Measurements from ENCODE around the gene RBM6. TPM values are rescaled to one million over a fixed set of nuclear protein-coding genes. Genes with fewer than 3 reads are reported as not detected.

RBM6 gene
- total RNA-seq, 1 experiment from 2014 or later: 118 TPM

DNA sequence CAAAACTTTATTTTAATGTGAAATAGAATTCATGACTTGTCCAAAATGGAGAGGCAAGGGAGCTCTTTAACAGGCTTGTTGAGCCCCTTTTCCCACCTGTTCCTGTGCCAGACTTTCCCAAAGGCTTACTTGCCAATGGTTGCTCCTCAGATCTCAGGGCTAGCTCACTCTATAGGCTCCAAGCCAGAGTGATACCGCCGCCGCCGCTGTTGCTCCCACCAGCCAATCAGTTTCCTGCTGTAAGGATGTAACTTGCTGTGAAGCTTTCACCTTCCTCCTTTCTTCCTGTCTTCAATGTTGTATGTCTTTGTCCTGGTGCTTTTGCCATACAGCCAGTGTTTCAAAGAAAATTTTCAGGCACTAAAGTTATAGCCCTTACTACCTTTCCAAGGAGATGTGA is 107.5 kb downstream of the RBM6 start (continued):
- TF ChIP-seq, protein P1, sequence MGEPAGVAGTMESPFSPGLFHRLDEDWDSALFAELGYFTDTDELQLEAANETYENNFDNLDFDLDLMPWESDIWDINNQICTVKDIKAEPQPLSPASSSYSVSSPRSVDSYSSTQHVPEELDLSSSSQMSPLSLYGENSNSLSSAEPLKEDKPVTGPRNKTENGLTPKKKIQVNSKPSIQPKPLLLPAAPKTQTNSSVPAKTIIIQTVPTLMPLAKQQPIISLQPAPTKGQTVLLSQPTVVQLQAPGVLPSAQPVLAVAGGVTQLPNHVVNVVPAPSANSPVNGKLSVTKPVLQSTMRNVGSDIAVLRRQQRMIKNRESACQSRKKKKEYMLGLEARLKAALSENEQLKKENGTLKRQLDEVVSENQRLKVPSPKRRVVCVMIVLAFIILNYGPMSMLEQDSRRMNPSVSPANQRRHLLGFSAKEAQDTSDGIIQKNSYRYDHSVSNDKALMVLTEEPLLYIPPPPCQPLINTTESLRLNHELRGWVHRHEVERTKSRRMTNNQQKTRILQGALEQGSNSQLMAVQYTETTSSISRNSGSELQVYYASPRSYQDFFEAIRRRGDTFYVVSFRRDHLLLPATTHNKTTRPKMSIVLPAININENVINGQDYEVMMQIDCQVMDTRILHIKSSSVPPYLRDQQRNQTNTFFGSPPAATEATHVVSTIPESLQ (CRISPR knock-in tag; IDR thresholded peaks at IDR 0.05): no peak
- TF ChIP-seq MXD4 (CRISPR knock-in tag; IDR thresholded peaks at IDR 0.05; ENCODE audit: borderline replicate concordance) (no peak), ZNF396 (CRISPR knock-in tag; IDR thresholded peaks at IDR 0.05; ENCODE audit: borderline replicate concordance) (no peak), ZNF138 (CRISPR knock-in tag; conservative IDR thresholded peaks at IDR 0.05) (no peak)
- TF ChIP-seq, protein P2, sequence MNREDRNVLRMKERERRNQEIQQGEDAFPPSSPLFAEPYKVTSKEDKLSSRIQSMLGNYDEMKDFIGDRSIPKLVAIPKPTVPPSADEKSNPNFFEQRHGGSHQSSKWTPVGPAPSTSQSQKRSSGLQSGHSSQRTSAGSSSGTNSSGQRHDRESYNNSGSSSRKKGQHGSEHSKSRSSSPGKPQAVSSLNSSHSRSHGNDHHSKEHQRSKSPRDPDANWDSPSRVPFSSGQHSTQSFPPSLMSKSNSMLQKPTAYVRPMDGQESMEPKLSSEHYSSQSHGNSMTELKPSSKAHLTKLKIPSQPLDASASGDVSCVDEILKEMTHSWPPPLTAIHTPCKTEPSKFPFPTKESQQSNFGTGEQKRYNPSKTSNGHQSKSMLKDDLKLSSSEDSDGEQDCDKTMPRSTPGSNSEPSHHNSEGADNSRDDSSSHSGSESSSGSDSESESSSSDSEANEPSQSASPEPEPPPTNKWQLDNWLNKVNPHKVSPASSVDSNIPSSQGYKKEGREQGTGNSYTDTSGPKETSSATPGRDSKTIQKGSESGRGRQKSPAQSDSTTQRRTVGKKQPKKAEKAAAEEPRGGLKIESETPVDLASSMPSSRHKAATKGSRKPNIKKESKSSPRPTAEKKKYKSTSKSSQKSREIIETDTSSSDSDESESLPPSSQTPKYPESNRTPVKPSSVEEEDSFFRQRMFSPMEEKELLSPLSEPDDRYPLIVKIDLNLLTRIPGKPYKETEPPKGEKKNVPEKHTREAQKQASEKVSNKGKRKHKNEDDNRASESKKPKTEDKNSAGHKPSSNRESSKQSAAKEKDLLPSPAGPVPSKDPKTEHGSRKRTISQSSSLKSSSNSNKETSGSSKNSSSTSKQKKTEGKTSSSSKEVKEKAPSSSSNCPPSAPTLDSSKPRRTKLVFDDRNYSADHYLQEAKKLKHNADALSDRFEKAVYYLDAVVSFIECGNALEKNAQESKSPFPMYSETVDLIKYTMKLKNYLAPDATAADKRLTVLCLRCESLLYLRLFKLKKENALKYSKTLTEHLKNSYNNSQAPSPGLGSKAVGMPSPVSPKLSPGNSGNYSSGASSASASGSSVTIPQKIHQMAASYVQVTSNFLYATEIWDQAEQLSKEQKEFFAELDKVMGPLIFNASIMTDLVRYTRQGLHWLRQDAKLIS (CRISPR knock-in tag; IDR thresholded peaks at IDR 0.05; ENCODE audit: borderline replicate concordance): no peak
- TF ChIP-seq, protein P3, sequence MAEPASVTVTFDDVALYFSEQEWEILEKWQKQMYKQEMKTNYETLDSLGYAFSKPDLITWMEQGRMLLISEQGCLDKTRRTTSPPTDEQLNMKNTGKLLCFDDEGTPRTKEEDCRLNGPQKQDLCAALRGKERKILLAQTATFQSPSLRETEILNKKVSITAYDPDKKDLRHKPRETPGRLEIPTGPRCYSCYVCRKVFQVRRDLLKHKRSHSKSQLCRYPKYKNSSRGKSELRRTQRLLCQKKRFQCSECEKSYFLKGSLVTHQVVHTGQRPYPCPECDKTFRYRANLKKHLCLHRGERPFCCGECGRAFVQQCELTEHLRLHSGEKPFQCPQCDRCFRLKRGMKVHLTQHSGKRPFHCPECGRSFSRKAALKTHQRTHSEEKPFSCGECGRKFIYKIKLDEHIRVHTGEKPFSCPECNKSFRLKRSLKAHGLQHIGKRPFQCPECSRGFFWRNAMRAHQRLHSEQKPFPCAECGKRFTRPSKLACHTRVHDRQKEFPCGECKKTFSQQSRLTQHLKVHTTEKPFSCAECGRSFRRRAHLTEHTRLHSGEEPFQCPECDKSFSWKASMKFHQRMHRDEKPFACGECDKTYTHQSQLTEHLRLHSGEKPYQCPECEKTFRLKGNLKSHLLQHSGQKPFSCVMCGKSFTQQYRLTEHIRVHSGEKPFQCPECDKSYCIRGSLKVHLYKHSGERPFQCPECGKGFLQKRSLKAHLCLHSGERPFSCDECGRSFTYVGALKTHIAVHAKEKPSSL (CRISPR knock-in tag; conservative IDR thresholded peaks at IDR 0.05): no peak

DNA sequence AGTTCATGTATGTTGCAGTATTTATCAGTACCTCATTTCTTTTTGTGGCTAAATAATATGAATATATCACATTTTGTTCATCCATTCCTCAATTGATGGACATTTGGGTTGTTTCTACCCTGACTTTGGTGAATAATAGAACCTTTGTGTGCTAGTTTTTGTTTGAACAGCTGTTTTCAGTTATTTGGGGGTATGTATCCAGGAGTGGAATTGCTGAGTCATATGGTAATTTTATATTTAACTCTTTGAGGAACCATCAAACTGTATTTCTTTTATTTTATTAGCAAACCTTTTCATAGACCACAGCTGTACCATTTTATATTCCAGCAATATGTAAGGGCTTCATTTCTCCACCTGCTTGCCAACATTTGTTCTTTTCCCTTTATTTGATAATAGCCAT is 110.4 kb downstream of the RBM6 start:
- ATAC-seq (no peak), DNase-seq (ENCODE audit: low spot score) (no peak)
- H3K27me3 Mint-ChIP-seq (ENCODE audit: low read depth): no peaks in the 10 kb centered on the region
- no peaks in the 10 kb centered on the region for H3K4me1 Mint-ChIP-seq
- POLR2A ChIA-PET: interaction anchor here (0.7 kb wide), 1 partner anchor 57 kb away, joined by 7 read pairs; no protein-coding TSS in a partner anchor
- H3K4me3 Mint-ChIP-seq: no peak overlapping the region
- no peaks in the 10 kb centered on the region for H3K9me3 Mint-ChIP-seq
- peaks cover 37% of the 10 kb centered on the region for H3K36me3 Mint-ChIP-seq
- no peak overlapping the region for H3K27ac Mint-ChIP-seq
- CTCF ChIA-PET: interaction anchor here (1.4 kb wide), 1 partner anchor 120 kb away, joined by 4 read pairs; no protein-coding TSS in a partner anchor
- no peak for TF ChIP-seq ZNF219 (CRISPR knock-in tag; IDR thresholded peaks at IDR 0.05; ENCODE audit: borderline replicate concordance)
- no peak for TF ChIP-seq NFE2L1 (CRISPR knock-in tag; IDR thresholded peaks at IDR 0.05)
- TF ChIP-seq, protein P4, sequence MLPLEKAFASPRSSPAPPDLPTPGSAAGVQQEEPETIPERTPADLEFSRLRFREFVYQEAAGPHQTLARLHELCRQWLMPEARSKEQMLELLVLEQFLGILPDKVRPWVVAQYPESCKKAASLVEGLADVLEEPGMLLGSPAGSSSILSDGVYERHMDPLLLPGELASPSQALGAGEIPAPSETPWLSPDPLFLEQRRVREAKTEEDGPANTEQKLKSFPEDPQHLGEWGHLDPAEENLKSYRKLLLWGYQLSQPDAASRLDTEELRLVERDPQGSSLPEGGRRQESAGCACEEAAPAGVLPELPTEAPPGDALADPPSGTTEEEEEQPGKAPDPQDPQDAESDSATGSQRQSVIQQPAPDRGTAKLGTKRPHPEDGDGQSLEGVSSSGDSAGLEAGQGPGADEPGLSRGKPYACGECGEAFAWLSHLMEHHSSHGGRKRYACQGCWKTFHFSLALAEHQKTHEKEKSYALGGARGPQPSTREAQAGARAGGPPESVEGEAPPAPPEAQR (CRISPR knock-in tag; IDR thresholded peaks at IDR 0.05): no peak
- TF ChIP-seq, protein P1 (CRISPR knock-in tag; IDR thresholded peaks at IDR 0.05): no peak
- no peak for TF ChIP-seq ZNF232 (CRISPR knock-in tag; IDR thresholded peaks at IDR 0.05)
- no peak for TF ChIP-seq TEAD4 (CRISPR knock-in tag; IDR thresholded peaks at IDR 0.05)
- TF ChIP-seq GABPB1 (CRISPR knock-in tag; IDR thresholded peaks at IDR 0.05): no peak
- TF ChIP-seq, protein P5, sequence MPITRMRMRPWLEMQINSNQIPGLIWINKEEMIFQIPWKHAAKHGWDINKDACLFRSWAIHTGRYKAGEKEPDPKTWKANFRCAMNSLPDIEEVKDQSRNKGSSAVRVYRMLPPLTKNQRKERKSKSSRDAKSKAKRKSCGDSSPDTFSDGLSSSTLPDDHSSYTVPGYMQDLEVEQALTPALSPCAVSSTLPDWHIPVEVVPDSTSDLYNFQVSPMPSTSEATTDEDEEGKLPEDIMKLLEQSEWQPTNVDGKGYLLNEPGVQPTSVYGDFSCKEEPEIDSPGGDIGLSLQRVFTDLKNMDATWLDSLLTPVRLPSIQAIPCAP (CRISPR knock-in tag; IDR thresholded peaks at IDR 0.05): no peak
- no peak for TF ChIP-seq NR1H2 (CRISPR knock-in tag; IDR thresholded peaks at IDR 0.05)
- no peak for TF ChIP-seq ESRRA (CRISPR knock-in tag; IDR thresholded peaks at IDR 0.05; ENCODE audit: borderline replicate concordance)
- no peak for TF ChIP-seq SMAD3 (CRISPR knock-in tag; IDR thresholded peaks at IDR 0.05; ENCODE audit: borderline replicate concordance)
- TF ChIP-seq, protein P6, sequence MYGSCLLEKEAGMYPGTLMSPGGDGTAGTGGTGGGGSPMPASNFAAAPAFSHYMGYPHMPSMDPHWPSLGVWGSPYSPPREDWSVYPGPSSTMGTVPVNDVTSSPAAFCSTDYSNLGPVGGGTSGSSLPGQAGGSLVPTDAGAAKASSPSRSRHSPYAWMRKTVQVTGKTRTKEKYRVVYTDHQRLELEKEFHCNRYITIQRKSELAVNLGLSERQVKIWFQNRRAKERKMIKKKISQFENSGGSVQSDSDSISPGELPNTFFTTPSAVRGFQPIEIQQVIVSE (CRISPR knock-in tag; IDR thresholded peaks at IDR 0.05; ENCODE audit: borderline replicate concordance): no peak
- TF ChIP-seq, protein P7, sequence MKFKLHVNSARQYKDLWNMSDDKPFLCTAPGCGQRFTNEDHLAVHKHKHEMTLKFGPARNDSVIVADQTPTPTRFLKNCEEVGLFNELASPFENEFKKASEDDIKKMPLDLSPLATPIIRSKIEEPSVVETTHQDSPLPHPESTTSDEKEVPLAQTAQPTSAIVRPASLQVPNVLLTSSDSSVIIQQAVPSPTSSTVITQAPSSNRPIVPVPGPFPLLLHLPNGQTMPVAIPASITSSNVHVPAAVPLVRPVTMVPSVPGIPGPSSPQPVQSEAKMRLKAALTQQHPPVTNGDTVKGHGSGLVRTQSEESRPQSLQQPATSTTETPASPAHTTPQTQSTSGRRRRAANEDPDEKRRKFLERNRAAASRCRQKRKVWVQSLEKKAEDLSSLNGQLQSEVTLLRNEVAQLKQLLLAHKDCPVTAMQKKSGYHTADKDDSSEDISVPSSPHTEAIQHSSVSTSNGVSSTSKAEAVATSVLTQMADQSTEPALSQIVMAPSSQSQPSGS (CRISPR knock-in tag; IDR thresholded peaks at IDR 0.05; ENCODE audit: borderline replicate concordance, low read depth): no peak
- no peak for TF ChIP-seq CBFB (CRISPR knock-in tag; IDR thresholded peaks at IDR 0.05; ENCODE audit: low read depth)
- TF ChIP-seq SMAD4 (CRISPR knock-in tag; IDR thresholded peaks at IDR 0.05): no peak
- no peak for TF ChIP-seq PRRX2 (CRISPR knock-in tag; IDR thresholded peaks at IDR 0.05)
- no peak for TF ChIP-seq NFATC4 (CRISPR knock-in tag; IDR thresholded peaks at IDR 0.05)
